ENCODE results near the gene ZNF804B.

ZNF804B gene

GRCh38 chr7:89312551-89312950 is 553.1 kb downstream of the ZNF804B start:
- no peak for DNase-seq

GRCh38 chr7:89316584-89317251 is 557.2 kb downstream of the ZNF804B start:
- DNase-seq, result no peak

GRCh38 chr7:89332026-89332425 is 572.5 kb downstream of the ZNF804B start:
- no peak for DNase-seq

GRCh38 chr7:89334797-89335196 is 575.3 kb downstream of the ZNF804B start:
- no peak for DNase-seq

GRCh38 chr7:89335490-89335889 is 576.0 kb downstream of the ZNF804B start:
- DNase-seq, result no peak

GRCh38 chr7:89336121-89336520 is 576.6 kb downstream of the ZNF804B start:
- no peak for DNase-seq

GRCh38 chr7:89339748-89340147 is 580.2 kb downstream of the ZNF804B start:
- no peak for DNase-seq

GRCh38 chr7:89357121-89357520 is 597.6 kb downstream of the ZNF804B start:
- no peak for DNase-seq

- DNase-seq, result no peak
These were observed 617.7 kb downstream of the ZNF804B start for GRCh38 chr7:89377219-89377618.

GRCh38 chr7:89385411-89385810 is 625.9 kb downstream of the ZNF804B start:
- no peak for DNase-seq

All from CD4-positive, alpha-beta T cell treated with Interleukin-21 for 1 hour (primary cell).